ENCODE results near the gene MXRA7. TPM values are rescaled to one million over a fixed set of nuclear protein-coding genes. Genes with fewer than 3 reads are reported as not detected.
A peak's percentile ranks its signal among the peaks of the same experiment; 100 is the strongest.

Gene MXRA7
- total RNA-seq, 1 donor from 2014 or later, result 187 TPM

GRCh38 chr17:76682296-76682695 is 28.5 kb downstream of the MXRA7 start:
- no peak overlapping the region for H3K4me3 Mint-ChIP-seq (ENCODE audit: unreplicated experiment)
- H3K27ac Mint-ChIP-seq (ENCODE audit: unreplicated experiment), result peak overlapping the region; percentile 47
- DNase-seq (ENCODE audit: extremely low spot score, unreplicated experiment), result no peak
- peaks cover 25% of the 10 kb centered on the region for H3K36me3 Mint-ChIP-seq (ENCODE audit: unreplicated experiment)
- H3K4me1 Mint-ChIP-seq (ENCODE audit: unreplicated experiment), result peaks cover 49% of the 10 kb centered on the region
- no peaks in the 10 kb centered on the region for H3K9me3 Mint-ChIP-seq (ENCODE audit: unreplicated experiment)
- no peak for TF ChIP-seq CTCF (IDR thresholded peaks at IDR 0.05)
- no peaks in the 10 kb centered on the region for H3K27me3 Mint-ChIP-seq (ENCODE audit: unreplicated experiment)

GRCh38 chr17:76681222-76682137 is 29.3 kb downstream of the MXRA7 start:
- H3K4me3 Mint-ChIP-seq (ENCODE audit: unreplicated experiment), result no peak overlapping the region
- H3K36me3 Mint-ChIP-seq (ENCODE audit: unreplicated experiment), result peaks cover 24% of the 10 kb centered on the region
- peaks cover 42% of the 10 kb centered on the region for H3K4me1 Mint-ChIP-seq (ENCODE audit: unreplicated experiment)
- peak overlapping the region; percentile 47 for H3K27ac Mint-ChIP-seq (ENCODE audit: unreplicated experiment)
- H3K9me3 Mint-ChIP-seq (ENCODE audit: unreplicated experiment), result no peaks in the 10 kb centered on the region
- TF ChIP-seq CTCF (IDR thresholded peaks at IDR 0.05), result peak; percentile 76
- DNase-seq (ENCODE audit: extremely low spot score, unreplicated experiment), result peak; percentile 90
- no peaks in the 10 kb centered on the region for H3K27me3 Mint-ChIP-seq (ENCODE audit: unreplicated experiment)

- no peak overlapping the region for H3K4me3 Mint-ChIP-seq (ENCODE audit: unreplicated experiment)
- H3K27ac Mint-ChIP-seq (ENCODE audit: unreplicated experiment), result no peak overlapping the region
- no peak for DNase-seq (ENCODE audit: extremely low spot score, unreplicated experiment)
- no peak for TF ChIP-seq CTCF (IDR thresholded peaks at IDR 0.05)
- H3K9me3 Mint-ChIP-seq (ENCODE audit: unreplicated experiment), result no peaks in the 10 kb centered on the region
- peaks cover 32% of the 10 kb centered on the region for H3K4me1 Mint-ChIP-seq (ENCODE audit: unreplicated experiment)
- H3K27me3 Mint-ChIP-seq (ENCODE audit: unreplicated experiment), result no peaks in the 10 kb centered on the region
- H3K36me3 Mint-ChIP-seq (ENCODE audit: unreplicated experiment), result peaks cover 28% of the 10 kb centered on the region
Measured at GRCh38 chr17:76679239-76679638, 31.5 kb downstream of the MXRA7 start.

GRCh38 chr17:76678330-76678729 is 32.4 kb downstream of the MXRA7 start:
- no peak for DNase-seq (ENCODE audit: extremely low spot score, unreplicated experiment)
- Mint-ChIP-seq H3K9me3 (ENCODE audit: unreplicated experiment) (no peaks in the 10 kb centered on the region), H3K27ac (ENCODE audit: unreplicated experiment) (no peak overlapping the region), H3K4me3 (ENCODE audit: unreplicated experiment) (no peak overlapping the region), H3K27me3 (ENCODE audit: unreplicated experiment) (no peaks in the 10 kb centered on the region), H3K4me1 (ENCODE audit: unreplicated experiment) (peaks cover 33% of the 10 kb centered on the region), H3K36me3 (ENCODE audit: unreplicated experiment) (peaks cover 24% of the 10 kb centered on the region)
- TF ChIP-seq CTCF (IDR thresholded peaks at IDR 0.05), result no peak

GRCh38 chr17:76677406-76677805 is 33.4 kb downstream of the MXRA7 start:
- no peak overlapping the region for H3K4me3 Mint-ChIP-seq (ENCODE audit: unreplicated experiment)
- DNase-seq (ENCODE audit: extremely low spot score, unreplicated experiment), result no peak
- no peak overlapping the region for H3K27ac Mint-ChIP-seq (ENCODE audit: unreplicated experiment)
- no peaks in the 10 kb centered on the region for H3K27me3 Mint-ChIP-seq (ENCODE audit: unreplicated experiment)
- peaks cover 28% of the 10 kb centered on the region for H3K4me1 Mint-ChIP-seq (ENCODE audit: unreplicated experiment)
- TF ChIP-seq CTCF (IDR thresholded peaks at IDR 0.05), result no peak
- H3K36me3 Mint-ChIP-seq (ENCODE audit: unreplicated experiment), result peaks cover 27% of the 10 kb centered on the region
- H3K9me3 Mint-ChIP-seq (ENCODE audit: unreplicated experiment), result peaks cover 3% of the 10 kb centered on the region

Measured in osteocyte (in vitro differentiated cells).